ENCODE data around the gene MGMT. TPM values are rescaled to one million over a fixed set of nuclear protein-coding genes. Genes with fewer than 3 reads are reported as not detected.

The MGMT gene
- total RNA-seq, 4 donors from 2014 or later: 25.6 to 32.2 (median 29.5) TPM

DNA sequence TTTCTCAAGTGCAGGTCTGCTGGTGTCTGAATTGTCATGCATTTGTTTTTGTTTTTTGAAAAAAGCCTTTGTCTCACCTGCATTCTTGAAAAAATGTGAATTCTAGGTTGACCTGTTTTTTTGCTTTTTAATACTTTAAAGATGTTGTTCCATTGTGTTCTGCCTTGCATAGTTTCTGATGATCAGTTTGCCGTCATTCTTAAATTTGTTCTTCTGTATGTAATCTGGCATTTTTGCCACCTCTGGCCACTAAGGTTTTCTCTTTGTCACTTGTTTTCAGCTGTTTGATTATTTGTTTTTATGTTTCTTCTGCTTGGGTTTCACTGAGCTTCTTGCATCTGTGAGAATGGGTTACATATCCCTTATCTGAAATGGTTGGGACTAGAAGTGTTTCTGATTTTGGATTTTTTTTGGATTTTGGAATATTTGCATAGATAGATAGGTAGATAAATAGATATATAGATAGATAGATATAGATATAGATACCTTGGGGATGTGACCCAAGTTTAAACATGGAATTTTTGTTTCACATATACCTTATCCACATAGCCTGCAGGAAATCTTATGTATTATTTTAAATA is 16.5 kb downstream of the MGMT start:
- H3K4me3 ChIP-seq: no peak overlapping the region
- H3K4me1 ChIP-seq: no peaks in the 10 kb centered on the region
- no peak for TF ChIP-seq POLR2A (IDR thresholded peaks at IDR 0.05)
- TF ChIP-seq EP300 (IDR thresholded peaks at IDR 0.05): no peak
- TF ChIP-seq, protein P1, sequence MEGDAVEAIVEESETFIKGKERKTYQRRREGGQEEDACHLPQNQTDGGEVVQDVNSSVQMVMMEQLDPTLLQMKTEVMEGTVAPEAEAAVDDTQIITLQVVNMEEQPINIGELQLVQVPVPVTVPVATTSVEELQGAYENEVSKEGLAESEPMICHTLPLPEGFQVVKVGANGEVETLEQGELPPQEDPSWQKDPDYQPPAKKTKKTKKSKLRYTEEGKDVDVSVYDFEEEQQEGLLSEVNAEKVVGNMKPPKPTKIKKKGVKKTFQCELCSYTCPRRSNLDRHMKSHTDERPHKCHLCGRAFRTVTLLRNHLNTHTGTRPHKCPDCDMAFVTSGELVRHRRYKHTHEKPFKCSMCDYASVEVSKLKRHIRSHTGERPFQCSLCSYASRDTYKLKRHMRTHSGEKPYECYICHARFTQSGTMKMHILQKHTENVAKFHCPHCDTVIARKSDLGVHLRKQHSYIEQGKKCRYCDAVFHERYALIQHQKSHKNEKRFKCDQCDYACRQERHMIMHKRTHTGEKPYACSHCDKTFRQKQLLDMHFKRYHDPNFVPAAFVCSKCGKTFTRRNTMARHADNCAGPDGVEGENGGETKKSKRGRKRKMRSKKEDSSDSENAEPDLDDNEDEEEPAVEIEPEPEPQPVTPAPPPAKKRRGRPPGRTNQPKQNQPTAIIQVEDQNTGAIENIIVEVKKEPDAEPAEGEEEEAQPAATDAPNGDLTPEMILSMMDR (IDR thresholded peaks at IDR 0.05): no peak
- no peak for TF ChIP-seq POLR2AphosphoS5 (IDR thresholded peaks at IDR 0.05)
- no peak for DNase-seq (ENCODE audit: low spot score in 2 of 2)
- H3K9me3 ChIP-seq: peaks cover 40% of the 10 kb centered on the region
- H3K36me3 ChIP-seq: no peaks in the 10 kb centered on the region
- 93% methylated on average over 1 of the region's 1 CpG for WGBS
- H3K27ac ChIP-seq: no peak overlapping the region
- H3K27me3 ChIP-seq: no peaks in the 10 kb centered on the region

DNA sequence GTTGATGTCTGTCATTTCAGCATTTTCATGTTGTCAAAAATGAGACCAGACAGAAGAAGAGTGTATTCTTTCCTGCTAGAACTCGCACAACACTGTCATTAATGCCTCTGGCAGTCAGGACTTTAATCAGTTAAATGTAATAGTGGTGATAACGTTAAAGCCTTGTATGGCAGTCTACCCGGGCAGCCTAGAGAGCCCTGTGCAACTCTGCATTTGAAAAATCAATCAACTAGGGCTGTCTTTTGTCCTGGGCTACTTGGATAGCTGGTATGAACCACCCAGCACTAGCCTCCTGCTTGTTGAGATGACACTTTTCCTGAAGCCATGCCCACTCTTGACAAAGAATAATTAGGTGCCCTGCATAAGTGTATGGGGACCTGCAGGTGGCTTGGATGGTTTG is 19.8 kb downstream of the MGMT start:
- WGBS: 51% methylated on average over 3 of the region's 3 CpGs
- Histone ChIP-seq H3K27ac (no peak overlapping the region), H3K36me3 (no peaks in the 10 kb centered on the region), H3K27me3 (no peaks in the 10 kb centered on the region), H3K4me3 (no peak overlapping the region), H3K4me1 (no peaks in the 10 kb centered on the region), H3K9me3 (peaks cover 41% of the 10 kb centered on the region)
- no peak for DNase-seq (ENCODE audit: low spot score in 2 of 2)
- TF ChIP-seq, protein P1 (IDR thresholded peaks at IDR 0.05): no peak
- TF ChIP-seq POLR2A (IDR thresholded peaks at IDR 0.05): no peak
- TF ChIP-seq POLR2AphosphoS5 (IDR thresholded peaks at IDR 0.05): no peak
- TF ChIP-seq EP300 (IDR thresholded peaks at IDR 0.05): no peak

DNA sequence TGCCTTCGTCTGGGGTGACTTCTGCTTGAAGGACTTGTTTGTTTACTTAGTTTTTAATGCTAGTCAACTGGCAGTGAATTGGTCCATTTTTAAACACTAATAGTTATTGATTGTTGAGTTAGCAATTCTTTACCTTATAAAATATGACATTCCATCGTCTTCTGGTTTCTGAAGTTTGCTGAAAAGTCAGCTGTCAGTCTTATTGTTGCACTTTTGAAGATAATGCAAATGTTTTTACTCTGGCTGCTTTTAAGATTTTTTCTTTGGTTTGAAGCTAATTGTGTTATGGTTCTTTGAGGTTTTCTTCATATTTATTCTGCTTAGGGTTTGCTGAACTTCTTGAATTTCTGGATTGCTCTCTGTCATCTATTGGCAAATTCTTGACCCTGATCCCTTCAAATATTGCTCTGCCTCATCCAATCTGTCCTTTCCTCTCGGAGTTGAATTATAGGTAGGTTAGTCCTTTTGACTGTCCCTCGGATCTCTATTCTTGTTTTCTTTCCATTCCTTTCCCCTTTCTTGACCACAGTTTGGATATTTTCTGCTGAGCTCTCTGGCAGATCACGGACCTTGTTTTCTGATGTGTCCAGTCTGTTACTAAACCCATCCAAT is 24.2 kb downstream of the MGMT start:
- Histone ChIP-seq H3K27me3 (no peaks in the 10 kb centered on the region), H3K36me3 (peaks cover 4% of the 10 kb centered on the region), H3K4me3 (no peak overlapping the region), H3K27ac (no peak overlapping the region), H3K9me3 (peaks cover 23% of the 10 kb centered on the region), H3K4me1 (no peaks in the 10 kb centered on the region)
- TF ChIP-seq EP300 (IDR thresholded peaks at IDR 0.05) (no peak), POLR2A (IDR thresholded peaks at IDR 0.05) (no peak), POLR2AphosphoS5 (IDR thresholded peaks at IDR 0.05) (no peak)
- TF ChIP-seq, protein P1 (IDR thresholded peaks at IDR 0.05): no peak
- 98% methylated on average over 5 of the region's 5 CpGs for WGBS
- DNase-seq (ENCODE audit: low spot score in 2 of 2): no peak

DNA sequence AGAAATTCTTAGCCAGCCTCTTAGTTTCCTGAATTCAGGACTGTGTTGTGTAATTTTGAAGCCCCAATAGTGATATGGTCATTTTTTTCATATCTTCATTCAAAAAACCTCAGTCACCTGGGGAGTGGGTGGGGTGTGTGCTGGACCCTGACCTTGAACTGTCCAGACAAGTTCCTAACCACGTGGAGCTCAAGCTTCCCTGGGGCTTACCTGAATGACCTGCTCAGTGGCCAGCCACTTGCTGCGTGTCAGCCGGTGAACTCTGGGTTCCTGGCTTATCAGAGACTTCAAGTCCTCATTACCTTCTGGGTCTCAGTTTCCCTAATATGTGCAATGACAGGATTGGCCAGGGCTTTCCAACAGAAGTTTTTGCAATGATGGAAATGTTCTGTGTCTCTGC is 27.1 kb downstream of the MGMT start:
- H3K27me3 ChIP-seq: no peaks in the 10 kb centered on the region
- peaks cover 23% of the 10 kb centered on the region for H3K9me3 ChIP-seq
- DNase-seq (ENCODE audit: low spot score in 2 of 2): no peak
- no peaks in the 10 kb centered on the region for H3K4me1 ChIP-seq
- TF ChIP-seq, protein P1 (IDR thresholded peaks at IDR 0.05): no peak
- TF ChIP-seq POLR2AphosphoS5 (IDR thresholded peaks at IDR 0.05) (no peak), EP300 (IDR thresholded peaks at IDR 0.05) (no peak), POLR2A (IDR thresholded peaks at IDR 0.05) (no peak)
- WGBS: no CpG with 5 or more reads among the region's 3 CpGs
- peaks cover 8% of the 10 kb centered on the region for H3K36me3 ChIP-seq
- H3K4me3 ChIP-seq: no peak overlapping the region
- H3K27ac ChIP-seq: no peak overlapping the region

DNA sequence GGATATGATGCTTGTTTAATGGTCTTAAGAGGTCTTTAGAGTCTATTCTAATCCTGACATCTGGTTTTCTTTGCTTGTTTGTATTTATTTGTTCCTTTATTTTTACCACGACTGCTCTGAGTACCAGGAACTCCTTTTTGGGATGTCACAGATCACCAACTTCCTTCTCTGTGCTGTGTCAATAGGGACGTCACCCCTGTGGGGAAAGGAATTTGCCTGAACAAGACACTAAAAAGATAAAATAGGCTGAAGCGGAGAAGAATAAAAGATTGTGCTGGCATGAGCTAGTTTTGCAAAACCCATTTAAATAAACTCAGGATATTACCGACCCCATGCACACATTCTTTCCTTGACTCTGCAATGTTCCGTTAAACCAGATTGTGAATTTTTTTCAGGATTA is 27.7 kb downstream of the MGMT start:
- TF ChIP-seq POLR2A (IDR thresholded peaks at IDR 0.05) (no peak), EP300 (IDR thresholded peaks at IDR 0.05) (no peak), POLR2AphosphoS5 (IDR thresholded peaks at IDR 0.05) (no peak)
- TF ChIP-seq, protein P1 (IDR thresholded peaks at IDR 0.05): no peak
- Histone ChIP-seq H3K4me1 (no peaks in the 10 kb centered on the region), H3K4me3 (no peak overlapping the region), H3K27me3 (no peaks in the 10 kb centered on the region), H3K27ac (no peak overlapping the region), H3K36me3 (peaks cover 8% of the 10 kb centered on the region), H3K9me3 (peaks cover 23% of the 10 kb centered on the region)
- 72% methylated on average over 5 of the region's 5 CpGs for WGBS
- DNase-seq (ENCODE audit: low spot score in 2 of 2): no peak
